Prostate gland (tissue), 2 donors: ENCODE results near the gene CHST11.

Experiments used
- CTCF ChIP-seq, 4 experiments: fragments of 200-600 bp in 2 of 4; fragments of 450-650 bp in 2 of 4; sonication (generic) in 2 of 4; IDR thresholded peaks; 1 replicate in 3 of 4; 2 replicates in 1 of 4; pipeline ENCODE4 v1.5.1; 2016 to 2019; ENCODE audit warnings: antibody characterized with exemption in 4 of 4, mild to moderate bottlenecking in 2 of 4, moderate library complexity in 2 of 4
- POLR2A ChIP-seq: fragments of 450-650 bp; IDR thresholded peaks from one replicate; pipeline ENCODE4 v1.6.1; 2016; ENCODE audit warnings: antibody characterized with exemption, mild to moderate bottlenecking

GRCh38 chr12:104504146-104504545 is 47.4 kb downstream of the CHST11 start:
- TF ChIP-seq CTCF (IDR thresholded peaks at IDR 0.05): no peak
- no peak for TF ChIP-seq POLR2A
